HG03108 (cell line): Measurements from ENCODE around the gene DNMT3L.

Experiments
- ATAC-seq: cut with Tn5 transposase; IDR thresholded peaks from one replicate; pipeline ENCODE4 v1.9.1; 2021; ENCODE audit warnings: moderate library complexity; ENCODE audit not compliant: unreplicated experiment

Gene DNMT3L

GRCh38 chr21:44279354-44280260 lies 17.9 kb upstream of the DNMT3L start:
- no peak for ATAC-seq

- no peak for ATAC-seq
These were observed 13.3 kb upstream of the DNMT3L start for GRCh38 chr21:44275041-44275440.

GRCh38 chr21:44273046-44273445 lies 11.3 kb upstream of the DNMT3L start:
- ATAC-seq: no peak

- no peak for ATAC-seq
These were observed 10.7 kb upstream of the DNMT3L start for GRCh38 chr21:44272284-44272858.

- no peak for ATAC-seq
These were observed 10.0 kb upstream of the DNMT3L start for GRCh38 chr21:44271558-44272283.

- ATAC-seq: no peak
These were observed 7.4 kb upstream of the DNMT3L start for GRCh38 chr21:44269090-44269489.

- ATAC-seq: no peak
These were observed 6.0 kb upstream of the DNMT3L start for GRCh38 chr21:44267655-44268142.

- ATAC-seq: no peak
These were observed 4.1 kb upstream of the DNMT3L start for GRCh38 chr21:44265734-44266270.

- no peak for ATAC-seq
These were observed 2.1 kb upstream of the DNMT3L start for GRCh38 chr21:44263768-44264167.

- ATAC-seq: no peak
These were observed 1.6 kb upstream of the DNMT3L start for GRCh38 chr21:44263221-44263760.

- ATAC-seq: no peak
These were observed 800 bp upstream of the DNMT3L start for GRCh38 chr21:44262338-44263056.

- no peak for ATAC-seq
These were observed 686 bp downstream of the DNMT3L start for GRCh38 chr21:44260791-44261631.

- ATAC-seq: no peak
These were observed 1.6 kb downstream of the DNMT3L start for GRCh38 chr21:44260066-44260465.

- ATAC-seq: no peak
These were observed 2.5 kb downstream of the DNMT3L start for GRCh38 chr21:44259082-44259705.

GRCh38 chr21:44258056-44258725 lies 3.5 kb downstream of the DNMT3L start:
- ATAC-seq: no peak

GRCh38 chr21:44255511-44255981 lies 6.2 kb downstream of the DNMT3L start:
- no peak for ATAC-seq

- ATAC-seq: no peak
These were observed 7.6 kb downstream of the DNMT3L start for GRCh38 chr21:44253832-44254710.
